ENCODE measurements around the gene RUBCNL.
"Not testable (repeated sequence)": the region's sequence is repeated elsewhere in the genome, so short reads cannot be mapped to it uniquely, and the experiment has no call there.

RUBCNL gene

GRCh38 chr13:46373623-46374022 lies 13.4 kb downstream of the RUBCNL start:
- DNase-seq: no peak

GRCh38 chr13:46372938-46373337 lies 14.1 kb downstream of the RUBCNL start:
- DNase-seq: not testable (repeated sequence)

DNA sequence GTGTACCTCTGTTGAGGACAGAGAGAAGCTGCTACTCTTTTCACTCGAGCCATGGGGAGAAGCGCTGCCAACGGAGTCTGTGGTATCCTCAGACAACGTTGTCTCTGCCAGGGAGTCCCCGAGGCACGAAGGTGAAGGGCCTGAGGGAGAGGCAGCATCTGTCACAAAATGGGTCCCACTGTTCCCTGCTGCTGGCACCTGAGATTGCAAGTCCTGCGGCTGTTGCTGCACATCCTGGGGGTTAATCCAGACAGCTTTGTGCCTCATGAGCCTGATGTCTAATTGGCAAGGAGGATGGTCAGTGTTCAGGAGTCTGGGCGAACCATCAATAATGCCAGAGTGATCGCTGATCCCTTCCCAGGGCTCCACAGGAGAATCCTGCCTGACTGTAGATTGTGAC lies 15.0 kb downstream of the RUBCNL start:
- DNase-seq: no peak

DNA sequence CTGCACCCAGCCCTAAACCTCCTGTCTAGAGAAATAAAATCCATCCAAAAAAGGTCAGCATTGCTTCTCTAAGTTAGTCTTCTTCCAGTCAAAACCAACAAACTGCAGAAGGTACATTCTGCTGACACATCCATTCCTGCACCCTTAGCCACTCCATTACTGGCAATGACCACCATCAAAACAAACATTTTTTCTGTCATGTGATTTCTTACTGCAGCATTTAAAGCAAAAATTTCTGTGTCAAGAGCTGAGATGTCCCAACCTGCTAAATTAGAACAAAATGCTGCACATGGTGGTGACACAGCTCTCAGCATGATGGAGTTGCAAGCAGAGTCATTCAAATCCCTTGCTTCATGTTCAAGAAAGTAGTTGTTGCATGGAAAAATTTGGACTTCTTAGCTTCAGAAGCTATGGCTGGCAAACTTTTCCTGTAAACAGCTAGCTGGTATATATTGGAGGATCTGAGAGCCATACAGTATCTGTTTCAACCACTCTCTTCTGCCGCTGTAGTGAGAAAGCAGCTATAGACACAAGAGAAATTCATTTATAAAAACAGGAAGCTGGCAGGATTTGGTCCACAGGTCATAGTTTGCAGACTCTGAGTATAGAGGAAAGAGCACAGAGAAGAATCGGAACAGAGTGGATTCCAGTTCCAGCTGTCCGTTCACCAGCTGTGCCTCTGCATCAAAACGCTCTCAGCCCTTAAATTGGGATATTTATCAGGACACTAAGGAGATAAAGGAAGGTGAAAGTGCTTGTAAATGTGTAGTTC lies 17.4 kb downstream of the RUBCNL start:
- DNase-seq: no peak

DNA sequence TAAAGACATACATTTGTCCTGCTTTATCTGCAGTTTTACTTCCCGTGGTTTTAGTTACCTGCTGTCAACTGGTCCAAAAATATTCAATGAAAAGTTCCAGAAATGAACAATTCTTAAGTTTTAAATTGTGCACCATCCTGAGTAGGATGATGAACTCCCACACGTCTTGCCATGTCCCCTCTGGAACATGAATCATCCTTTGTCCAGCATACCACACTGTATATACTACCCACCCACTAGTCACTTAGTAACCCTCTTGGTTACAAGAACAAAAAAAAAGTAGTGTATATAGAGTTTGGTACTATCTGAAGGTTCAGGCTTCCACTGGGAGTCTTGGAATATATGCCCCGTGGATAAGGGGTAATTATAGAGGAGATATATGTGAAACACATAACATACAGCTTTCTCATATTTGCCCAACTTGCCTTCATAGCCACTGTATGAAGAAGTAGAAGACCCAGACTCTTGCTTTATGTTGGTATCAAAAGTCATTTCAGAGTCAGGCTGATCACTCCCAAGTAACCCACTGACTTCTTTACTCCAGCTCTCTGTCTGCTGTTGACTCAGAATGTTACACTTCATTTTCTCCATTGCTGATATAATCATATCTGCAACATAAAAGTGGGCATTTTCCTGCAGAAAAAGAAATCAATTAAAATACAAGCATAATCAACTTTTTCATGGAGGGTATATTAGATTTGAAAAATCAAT lies 19.3 kb downstream of the RUBCNL start:
- no peak for DNase-seq

DNA sequence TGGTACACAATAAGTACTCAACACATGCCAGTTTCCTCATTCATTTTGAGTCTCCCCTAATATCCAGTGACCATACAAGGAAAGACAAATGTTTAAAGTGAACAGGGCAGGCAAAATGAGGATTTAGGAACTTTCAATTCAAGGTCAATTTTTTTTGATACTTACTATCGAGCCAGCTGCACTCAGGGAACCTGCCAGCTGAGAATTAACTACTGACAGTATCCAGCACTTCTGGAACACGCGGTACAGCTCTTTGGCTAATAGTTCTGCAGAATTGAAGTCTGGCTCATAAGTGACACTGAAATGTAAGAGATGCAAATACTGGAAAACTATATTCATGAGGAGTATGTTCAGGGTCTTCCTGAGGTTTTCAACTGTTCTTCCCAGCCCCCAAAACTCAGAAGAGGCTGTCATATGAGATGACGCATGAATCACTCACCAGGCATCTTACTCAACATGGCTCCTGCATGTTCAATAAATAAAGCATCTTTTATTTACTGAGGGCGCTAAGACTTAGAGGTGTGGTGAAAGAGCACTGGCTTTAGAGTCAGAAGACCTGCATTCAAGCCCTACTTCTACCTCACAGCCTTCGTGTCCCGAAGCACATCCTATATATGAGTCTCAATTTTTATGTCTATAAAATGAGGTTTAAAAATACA lies 25.6 kb downstream of the RUBCNL start:
- no peak for DNase-seq

DNA sequence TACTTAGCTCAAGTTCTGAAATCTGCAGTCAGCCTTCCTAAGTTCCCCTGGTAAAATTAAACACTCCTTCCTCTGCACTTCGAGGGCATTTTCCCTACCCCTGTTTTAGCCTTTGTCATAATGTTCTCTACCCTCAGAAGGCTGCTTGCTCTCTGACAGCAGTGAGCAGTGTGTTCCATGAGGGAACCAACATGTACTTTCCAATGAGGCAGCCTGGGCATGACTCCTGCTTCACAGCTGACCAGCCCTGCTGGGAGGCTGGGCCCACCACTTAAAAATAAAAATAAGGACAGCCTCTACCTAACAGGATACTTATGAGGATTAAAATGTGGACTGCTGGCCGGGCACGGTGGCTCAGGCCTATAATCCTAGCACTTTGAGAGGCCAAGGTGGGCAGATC lies 26.4 kb downstream of the RUBCNL start:
- no peak for DNase-seq

- DNase-seq: no peak
Observed at GRCh38 chr13:46359714-46360113, 27.3 kb downstream of the RUBCNL start.

GRCh38 chr13:46355901-46356590 lies 31.0 kb downstream of the RUBCNL start:
- DNase-seq: no peak

DNA sequence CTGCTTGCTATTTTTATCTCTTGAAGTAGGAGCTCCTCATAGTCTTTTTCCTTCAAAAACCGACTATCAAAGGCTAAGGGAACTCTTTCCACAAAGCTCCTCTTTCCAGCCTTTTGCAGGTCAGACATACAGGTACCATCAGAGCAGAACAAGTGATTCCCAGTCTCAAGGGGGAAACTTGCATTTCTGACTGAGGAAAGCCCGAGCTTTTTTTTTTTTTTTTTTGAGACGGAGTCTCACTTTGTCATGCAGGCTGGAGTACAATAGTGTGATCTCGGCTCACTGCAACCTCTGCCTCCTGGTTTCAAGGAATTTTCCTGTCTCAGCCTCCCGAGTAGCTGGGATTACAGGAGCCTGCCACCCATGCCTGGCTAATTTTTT lies 32.0 kb downstream of the RUBCNL start:
- DNase-seq: no peak

DNA sequence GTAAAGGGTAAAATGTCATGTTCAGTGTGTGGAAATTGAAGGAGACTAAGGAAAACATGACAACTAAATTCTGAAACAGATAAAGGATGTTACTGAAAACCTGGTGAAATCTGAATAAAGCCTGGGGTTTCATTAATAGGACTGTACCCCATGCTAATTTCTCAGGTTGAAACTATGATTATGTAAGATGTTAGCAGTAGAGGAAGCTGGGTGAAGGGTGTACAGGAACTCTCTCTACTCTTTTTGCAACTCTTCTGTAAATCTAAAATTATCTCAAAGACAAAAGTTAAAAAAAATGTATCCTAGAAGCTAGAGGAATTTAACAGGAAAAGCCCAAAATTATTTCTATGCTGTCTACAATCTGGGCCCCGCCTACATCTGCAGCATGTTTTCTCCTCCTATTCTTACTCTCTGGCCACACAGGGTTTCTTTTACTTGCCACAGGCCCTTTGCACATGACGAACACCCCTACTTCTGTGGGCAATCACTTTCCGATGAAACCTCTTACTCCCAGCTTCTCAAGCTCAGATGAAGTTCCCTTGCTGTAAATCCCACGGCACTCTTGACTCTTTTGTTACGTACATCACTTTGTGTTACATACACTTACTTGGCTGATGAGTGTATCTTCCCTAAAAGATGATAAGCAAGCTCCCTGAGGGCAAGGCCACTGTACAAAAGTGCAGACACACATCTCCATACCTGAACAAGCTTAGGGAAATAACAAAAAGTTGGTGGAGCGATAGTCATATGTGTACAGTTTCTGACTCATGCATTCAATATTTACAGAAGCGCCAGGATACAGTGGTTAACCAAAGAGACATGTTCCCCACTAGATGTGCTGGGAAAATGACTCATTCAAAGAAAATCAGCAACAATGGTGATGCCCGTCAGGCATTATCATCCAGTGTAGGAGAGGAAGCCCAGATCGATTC lies 32.6 kb downstream of the RUBCNL start:
- no peak for DNase-seq

DNA sequence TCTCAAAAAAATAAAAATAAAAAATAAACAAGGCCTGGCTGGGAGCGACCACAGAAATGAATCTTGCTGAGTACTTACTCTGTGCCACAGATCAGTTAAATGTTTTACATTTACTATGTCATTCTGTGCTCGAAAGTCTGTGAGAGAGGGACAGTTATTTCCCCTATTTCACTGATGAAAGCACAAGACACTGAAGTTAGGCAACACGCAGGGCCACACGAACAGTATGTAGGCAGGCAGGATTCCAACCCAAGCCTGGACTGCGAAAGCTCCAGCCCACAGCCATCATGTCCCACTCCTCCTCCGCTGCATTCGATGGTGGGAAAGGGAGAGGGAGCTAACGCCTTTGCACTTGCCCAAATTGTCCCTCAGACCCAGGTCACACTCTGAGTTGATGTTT lies 34.2 kb downstream of the RUBCNL start:
- DNase-seq: no peak

DNA sequence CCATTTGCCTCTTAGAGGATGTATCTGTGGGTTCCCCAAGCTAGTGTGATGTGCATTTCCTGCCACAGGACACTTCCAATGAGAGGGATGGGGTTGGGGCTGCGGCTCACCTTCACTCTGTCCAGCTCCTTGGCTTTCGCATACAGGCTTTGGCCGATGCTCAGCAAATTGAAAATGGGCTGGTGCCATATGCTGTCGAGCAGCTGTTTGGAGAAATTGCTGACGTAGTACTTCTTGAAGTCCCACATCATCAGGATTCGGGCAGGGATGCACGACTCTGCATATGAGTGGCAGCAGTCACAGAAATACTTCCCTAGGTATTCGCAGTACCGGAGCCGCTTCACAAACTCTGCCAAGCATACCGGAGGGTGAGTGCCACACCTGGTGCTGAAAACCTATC lies 37.0 kb downstream of the RUBCNL start:
- DNase-seq: no peak

- no peak for DNase-seq
Observed at GRCh38 chr13:46348961-46349360, 38.1 kb downstream of the RUBCNL start.

GRCh38 chr13:46347277-46347676 lies 39.8 kb downstream of the RUBCNL start:
- no peak for DNase-seq

- DNase-seq: no peak
Observed at GRCh38 chr13:46345866-46346265, 41.2 kb downstream of the RUBCNL start.

GRCh38 chr13:46345398-46345797 lies 41.7 kb downstream of the RUBCNL start:
- DNase-seq: no peak

- DNase-seq: no peak
Observed at GRCh38 chr13:46343279-46343994, 43.6 kb downstream of the RUBCNL start.

GRCh38 chr13:46342538-46342937 lies 44.5 kb downstream of the RUBCNL start:
- DNase-seq: no peak

- no peak for DNase-seq
Observed at GRCh38 chr13:46341112-46341711, 45.8 kb downstream of the RUBCNL start.

DNA sequence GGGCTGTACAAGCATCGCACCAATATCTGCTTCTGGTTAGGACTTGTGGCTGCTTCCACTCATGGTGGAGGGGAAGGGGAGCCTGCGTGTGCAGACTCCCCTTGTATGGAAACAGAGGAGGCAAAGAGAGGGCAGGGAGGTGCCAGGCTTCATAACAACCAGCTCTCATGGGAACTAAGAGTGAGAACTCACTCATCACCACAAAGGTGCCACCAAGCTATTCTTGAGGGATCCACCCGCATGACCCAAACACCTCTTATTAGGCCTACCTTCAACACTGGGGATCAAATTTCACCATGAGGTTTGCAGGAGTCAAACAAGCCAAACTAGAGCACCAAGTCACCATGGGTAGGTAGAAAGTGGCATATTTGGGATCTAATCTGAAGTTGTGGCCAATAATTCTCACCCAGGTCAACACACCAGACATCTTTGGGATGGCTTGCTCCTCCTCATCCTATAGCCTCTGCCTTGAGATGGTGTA lies 46.4 kb downstream of the RUBCNL start:
- DNase-seq: no peak

All from activated CD4-positive, alpha-beta T cell treated with anti-CD3 and anti-CD28 coated beads, Interleukin-2, amount 50 U/mL, for 4 hours (primary cell).